ENCODE results near the gene KSR2. TPM values are rescaled to one million over a fixed set of nuclear protein-coding genes. Genes with fewer than 3 reads are reported as not detected.

The KSR2 gene
- total and polyA plus RNA-seq, 10 of the 15 experiments (the other 5 are each of a cell fraction or from before 2014, with no cell fraction given) = under 0.01 to 1.5 (median 0.01) TPM; not detected in 3

DNA sequence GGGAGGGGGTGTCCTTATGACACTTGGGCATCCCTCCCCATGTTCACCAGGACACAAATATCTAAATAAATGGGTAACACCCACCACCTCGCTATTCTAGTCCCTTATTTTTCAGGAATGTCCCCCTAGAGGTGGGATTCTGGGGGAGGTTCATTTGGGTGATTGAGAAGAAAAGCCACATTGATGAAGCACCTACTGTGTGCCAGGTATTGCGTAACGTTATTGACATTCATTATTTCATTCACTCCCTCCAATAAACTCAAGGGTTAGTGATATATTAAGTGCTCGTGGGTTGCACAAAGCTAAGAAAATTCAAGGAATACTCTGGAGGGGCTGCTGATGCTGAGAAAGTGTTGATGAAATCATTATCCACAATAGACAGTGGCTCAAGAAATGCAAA, 514.8 kb downstream of the KSR2 start:
- 14% methylated on average over 4 of the region's 4 CpGs for WGBS (ENCODE audit: insufficient coverage, insufficient replicate concordance, low lambda C conversion rate, missing lambda C conversion rate)
- no peak for TF ChIP-seq FOXM1 (IDR thresholded peaks at IDR 0.05; ENCODE audit: low read depth, low read length)
- no peak for TF ChIP-seq POLR2AphosphoS2 (IDR thresholded peaks at IDR 0.05; ENCODE audit: low read depth, low read length)
- TF ChIP-seq CBX3 (IDR thresholded peaks at IDR 0.05; ENCODE audit: borderline replicate concordance, low read depth) = no peak
- TF ChIP-seq SREBF2 (IDR thresholded peaks at IDR 0.05; ENCODE audit: low read length) = no peak
- no peak for TF ChIP-seq ZBTB11 (CRISPR knock-in tag; IDR thresholded peaks at IDR 0.05)
- TF ChIP-seq HSF1 (IDR thresholded peaks at IDR 0.05; ENCODE audit: low read depth, low read length) = no peak
- TF ChIP-seq WRNIP1 (IDR thresholded peaks at IDR 0.05; ENCODE audit: borderline replicate concordance, low read depth, low read length) = no peak
- TF ChIP-seq TCF3 (IDR thresholded peaks at IDR 0.05; ENCODE audit: borderline replicate concordance, insufficient read depth, low read depth, low read length) = no peak
- TF ChIP-seq E2F8 (IDR thresholded peaks at IDR 0.05; ENCODE audit: low read depth, partially characterized antibody) = no peak
- in situ Hi-C loops (cut with MboI) = no loop called here

More for the DNA sequence above, 514.8 kb downstream of the KSR2 start:
- intact Hi-C loops (cut with micrococcal nuclease; ENCODE audit: unreplicated experiment) = no loop called here
- no peak overlapping the region for H3K9ac ChIP-seq (ENCODE audit: control insufficient read depth, insufficient read depth, low read length)
- H4K20me1 ChIP-seq (ENCODE audit: control insufficient read depth, insufficient read depth) = no peaks in the 10 kb centered on the region
- no peak overlapping the region for H2AFZ ChIP-seq (ENCODE audit: control insufficient read depth, low read depth, low read length)
- POLR2A ChIA-PET = no interaction called here
- H3K4me1 ChIP-seq (ENCODE audit: control insufficient read depth, insufficient read depth, low read length) = no peaks in the 10 kb centered on the region
- H3K9me3 ChIP-seq (replicated peaks; ENCODE audit: control insufficient read depth, insufficient read depth, low read length) = no peaks in the 10 kb centered on the region
- no peak overlapping the region for H3K4me2 ChIP-seq (ENCODE audit: control insufficient read depth, insufficient read depth)
- no peak for ATAC-seq
- CTCF ChIA-PET = no interaction called here
- no peak for DNase-seq (ENCODE audit: low read depth, low spot score)
- no peaks in the 10 kb centered on the region; a peak in 1 of 4 replicates for H3K27me3 ChIP-seq (replicated peaks in 1 of 2; ENCODE audit: control insufficient read depth in 2 of 2, insufficient read depth in 2 of 2, low read length in 1 of 2)
- BruUV-seq (replicated peaks) = no TSS peak
- no peaks in the 10 kb centered on the region for H3K36me3 ChIP-seq (ENCODE audit: control insufficient read depth in 2 of 2, insufficient read depth in 2 of 2, low read length in 1 of 2)
- no peak for FAIRE-seq
- H3K79me2 ChIP-seq (ENCODE audit: control insufficient read depth, insufficient read depth, low read length) = no peaks in the 10 kb centered on the region
- no peak overlapping the region for H3K27ac ChIP-seq (ENCODE audit: control insufficient read depth, insufficient read depth)
- H3K4me3 ChIP-seq = no peak overlapping the region
- SMC1A ChIA-PET (ENCODE audit: uncharacterized antibody, unreplicated experiment) = no interaction called here
- RAD21 ChIA-PET (ENCODE audit: unreplicated experiment) = no interaction called here

Measured in GM12878 (cell line).